ENCODE measurements around the gene ATP6V1F.

Gene ATP6V1F

DNA sequence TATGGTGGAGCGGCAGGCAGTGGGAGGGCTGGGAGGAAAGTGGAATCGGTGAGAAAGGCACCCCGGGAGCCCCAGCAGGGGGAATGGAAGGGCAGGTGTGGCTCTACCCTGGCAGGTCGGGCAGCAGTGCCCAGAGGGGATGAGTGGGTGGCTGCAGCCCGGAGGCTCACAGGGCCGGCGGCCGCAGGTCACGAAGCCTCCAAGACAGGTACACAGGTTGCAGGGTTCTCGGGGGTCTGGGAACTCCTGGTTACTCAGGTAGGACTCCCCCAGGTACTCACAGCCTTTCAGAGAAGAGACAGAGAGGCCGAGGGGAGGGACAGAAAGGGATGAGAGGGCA, 26.1 kb downstream of the ATP6V1F start:
- no peak for TF ChIP-seq CTCF (IDR thresholded peaks at IDR 0.05; ENCODE audit: extremely low read depth, insufficient read depth, missing control alignments)
- no peak for DNase-seq (ENCODE audit: low spot score)
- in situ Hi-C loops (cut with MboI; ENCODE audit: low pct_unique_long_range_greater_than_20kb, low sequenced_read_pairs, unreplicated experiment): no loop called here

GRCh38 chr7:128889121-128889520, 26.5 kb downstream of the ATP6V1F start:
- in situ Hi-C loops (cut with MboI; ENCODE audit: low pct_unique_long_range_greater_than_20kb, low sequenced_read_pairs, unreplicated experiment): no loop called here
- TF ChIP-seq CTCF (IDR thresholded peaks at IDR 0.05; ENCODE audit: extremely low read depth, insufficient read depth, missing control alignments): no peak
- DNase-seq (ENCODE audit: low spot score): no peak

DNA sequence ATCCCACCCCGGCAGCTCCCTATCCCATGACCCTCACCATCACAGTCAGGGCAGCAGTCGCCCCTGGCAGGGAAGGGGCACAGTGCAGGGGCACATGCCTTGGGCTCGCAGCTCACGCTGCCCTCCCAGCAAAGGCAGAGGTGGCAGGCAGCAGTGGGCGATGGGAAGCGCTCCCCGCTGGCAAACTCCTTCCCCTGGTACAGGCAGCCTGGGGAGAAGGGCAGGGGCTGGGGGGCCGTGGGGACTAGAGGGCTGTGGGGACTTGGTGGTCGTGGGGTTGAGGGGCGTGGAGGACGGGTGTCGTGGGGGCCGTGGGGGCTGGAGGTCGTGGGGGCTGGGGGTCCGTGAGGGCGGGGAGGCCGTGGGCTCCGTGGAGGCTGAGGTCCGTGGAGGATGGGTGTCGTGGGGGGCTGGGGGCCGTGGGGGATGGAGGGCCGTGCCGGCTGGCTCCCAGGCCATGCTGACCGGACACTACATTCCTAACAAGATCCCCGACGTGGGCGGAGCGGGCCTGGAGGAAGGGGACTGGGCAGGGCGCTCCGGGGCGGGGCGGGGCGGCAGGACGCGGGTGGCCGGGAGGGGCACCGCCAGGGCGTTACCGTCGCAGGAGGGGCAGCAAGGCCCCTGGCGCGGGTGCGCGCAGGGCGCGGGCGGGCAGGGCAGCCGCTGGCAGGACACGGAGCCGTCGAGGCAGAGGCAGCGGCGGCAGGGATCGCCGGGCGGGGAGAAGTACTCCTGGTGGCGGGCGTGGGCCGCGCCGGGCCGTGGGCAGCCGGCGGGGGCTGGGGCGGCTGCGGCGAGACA, 27.9 kb downstream of the ATP6V1F start:
- in situ Hi-C loops (cut with MboI; ENCODE audit: low pct_unique_long_range_greater_than_20kb, low sequenced_read_pairs, unreplicated experiment): no loop called here
- no peak for TF ChIP-seq CTCF (IDR thresholded peaks at IDR 0.05; ENCODE audit: extremely low read depth, insufficient read depth, missing control alignments)
- DNase-seq (ENCODE audit: low spot score): peak; percentile 38

GRCh38 chr7:128891110-128891941, 28.7 kb downstream of the ATP6V1F start:
- no peak for TF ChIP-seq CTCF (IDR thresholded peaks at IDR 0.05; ENCODE audit: extremely low read depth, insufficient read depth, missing control alignments)
- in situ Hi-C loops (cut with MboI; ENCODE audit: low pct_unique_long_range_greater_than_20kb, low sequenced_read_pairs, unreplicated experiment): no loop called here
- no peak for DNase-seq (ENCODE audit: low spot score)

GRCh38 chr7:128891942-128892269, 29.2 kb downstream of the ATP6V1F start:
- in situ Hi-C loops (cut with MboI; ENCODE audit: low pct_unique_long_range_greater_than_20kb, low sequenced_read_pairs, unreplicated experiment): no loop called here
- no peak for TF ChIP-seq CTCF (IDR thresholded peaks at IDR 0.05; ENCODE audit: extremely low read depth, insufficient read depth, missing control alignments)
- no peak for DNase-seq (ENCODE audit: low spot score)

DNA sequence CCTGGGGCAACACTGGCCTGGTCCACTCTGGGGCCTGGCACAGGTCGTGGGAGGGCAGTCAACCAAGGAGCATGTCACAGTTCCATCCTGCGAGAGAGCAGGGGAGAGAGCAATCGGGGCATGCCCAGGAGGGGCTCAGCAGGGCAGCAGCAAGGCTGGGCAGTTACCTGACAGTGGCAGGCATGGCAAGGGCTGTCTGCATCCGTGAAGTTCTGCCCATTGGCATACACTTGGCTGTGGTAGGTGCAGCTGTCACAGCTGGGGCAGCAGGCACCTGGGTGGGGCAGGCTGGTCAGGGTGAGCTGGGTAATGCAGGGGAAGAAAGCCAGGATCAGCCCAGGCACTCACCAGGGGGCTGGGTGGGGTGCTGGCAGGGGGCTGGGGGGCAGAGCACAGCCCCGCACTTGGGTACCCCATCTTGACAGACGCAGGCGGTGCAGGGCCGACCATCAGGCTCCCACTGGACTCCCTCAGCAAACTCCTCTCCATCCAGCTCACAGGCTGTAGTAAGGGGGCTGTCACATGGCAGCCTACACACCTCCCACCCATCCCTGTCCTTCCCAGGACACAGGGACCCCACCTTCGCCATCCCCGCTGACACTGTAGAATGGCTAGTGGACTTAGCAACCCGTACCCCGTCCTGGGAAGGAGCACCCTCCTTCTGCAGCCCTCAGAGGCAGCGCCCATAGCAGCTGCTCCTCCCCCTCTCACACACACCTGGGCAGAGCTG, 30.0 kb downstream of the ATP6V1F start:
- TF ChIP-seq CTCF (IDR thresholded peaks at IDR 0.05; ENCODE audit: extremely low read depth, insufficient read depth, missing control alignments): no peak
- no peak for DNase-seq (ENCODE audit: low spot score)
- in situ Hi-C loops (cut with MboI; ENCODE audit: low pct_unique_long_range_greater_than_20kb, low sequenced_read_pairs, unreplicated experiment): no loop called here
